Measurements from ENCODE around the gene ERG28.

DNA sequence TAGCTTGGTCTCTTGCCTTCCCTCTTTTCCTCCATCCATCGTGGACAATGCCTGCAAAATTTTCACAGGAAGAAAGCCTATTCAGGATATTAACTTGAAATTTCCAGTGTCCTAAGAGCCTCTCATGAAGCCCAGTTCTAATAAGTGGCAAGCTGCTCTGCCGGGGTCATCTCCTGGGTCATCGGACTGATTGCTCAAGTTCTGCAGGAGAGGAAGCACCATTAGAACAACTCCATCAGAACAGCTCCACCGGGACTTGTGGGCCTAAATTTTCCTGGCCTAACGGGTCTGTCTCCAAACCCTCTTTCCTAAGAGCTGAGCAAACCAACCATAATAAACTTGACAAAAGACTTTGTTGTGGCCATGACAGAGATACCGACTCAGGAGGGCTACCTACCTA, 13.9 kb downstream of the ERG28 start:
- TF ChIP-seq, protein P1, sequence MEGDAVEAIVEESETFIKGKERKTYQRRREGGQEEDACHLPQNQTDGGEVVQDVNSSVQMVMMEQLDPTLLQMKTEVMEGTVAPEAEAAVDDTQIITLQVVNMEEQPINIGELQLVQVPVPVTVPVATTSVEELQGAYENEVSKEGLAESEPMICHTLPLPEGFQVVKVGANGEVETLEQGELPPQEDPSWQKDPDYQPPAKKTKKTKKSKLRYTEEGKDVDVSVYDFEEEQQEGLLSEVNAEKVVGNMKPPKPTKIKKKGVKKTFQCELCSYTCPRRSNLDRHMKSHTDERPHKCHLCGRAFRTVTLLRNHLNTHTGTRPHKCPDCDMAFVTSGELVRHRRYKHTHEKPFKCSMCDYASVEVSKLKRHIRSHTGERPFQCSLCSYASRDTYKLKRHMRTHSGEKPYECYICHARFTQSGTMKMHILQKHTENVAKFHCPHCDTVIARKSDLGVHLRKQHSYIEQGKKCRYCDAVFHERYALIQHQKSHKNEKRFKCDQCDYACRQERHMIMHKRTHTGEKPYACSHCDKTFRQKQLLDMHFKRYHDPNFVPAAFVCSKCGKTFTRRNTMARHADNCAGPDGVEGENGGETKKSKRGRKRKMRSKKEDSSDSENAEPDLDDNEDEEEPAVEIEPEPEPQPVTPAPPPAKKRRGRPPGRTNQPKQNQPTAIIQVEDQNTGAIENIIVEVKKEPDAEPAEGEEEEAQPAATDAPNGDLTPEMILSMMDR (IDR thresholded peaks at IDR 0.05; ENCODE audit: insufficient read depth, low read length, poor library complexity, severe bottlenecking) = no peak
- no peak for TF ChIP-seq EZH2phosphoT487 (conservative IDR thresholded peaks at IDR 0.05; ENCODE audit: low read length)
